IPS-18a (cell line): ENCODE data around the gene GUCA2B.

Source experiments
- H3K27ac ChIP-seq: one replicate; pipeline ENCODE4 v1.5.1; 2013; ENCODE audit warnings: low read length
- H3K27me3 ChIP-seq: one replicate; pipeline ENCODE4 v1.6.1; 2013; ENCODE audit warnings: mild to moderate bottlenecking, low read length; ENCODE audit not compliant: control insufficient read depth, insufficient read depth
- H3K36me3 ChIP-seq: one replicate; pipeline ENCODE4 v1.6.1; 2013; ENCODE audit warnings: low read depth, low read length; ENCODE audit not compliant: control insufficient read depth
- H3K4me1 ChIP-seq: one replicate; pipeline ENCODE4 v1.6.1; 2013; ENCODE audit warnings: low read depth, low read length; ENCODE audit not compliant: control insufficient read depth
- H3K4me3 ChIP-seq: one replicate; pipeline ENCODE4 v1.5.1; 2013; ENCODE audit warnings: low read length
- H3K9ac ChIP-seq: one replicate; pipeline ENCODE4 v1.6.1; 2013; ENCODE audit warnings: mild to moderate bottlenecking, low read length, moderate library complexity
- H3K9me3 ChIP-seq: one replicate; pipeline ENCODE4 v1.6.1; 2013; ENCODE audit warnings: low read depth, low read length; ENCODE audit not compliant: control insufficient read depth

The GUCA2B gene

GRCh38 chr1:42170779-42171621 is 17.8 kb downstream of the GUCA2B start:
- H3K27me3 ChIP-seq = no peaks in the 10 kb centered on the region
- no peak overlapping the region for H3K9ac ChIP-seq
- no peaks in the 10 kb centered on the region for H3K9me3 ChIP-seq
- no peak overlapping the region for H3K4me3 ChIP-seq
- H3K4me1 ChIP-seq = peaks cover 4% of the 10 kb centered on the region
- H3K27ac ChIP-seq = no peak overlapping the region
- H3K36me3 ChIP-seq = no peaks in the 10 kb centered on the region

GRCh38 chr1:42171679-42172266 is 18.6 kb downstream of the GUCA2B start:
- Histone ChIP-seq H3K4me3 (no peak overlapping the region), H3K4me1 (peaks cover 4% of the 10 kb centered on the region), H3K27me3 (no peaks in the 10 kb centered on the region), H3K36me3 (no peaks in the 10 kb centered on the region), H3K27ac (no peak overlapping the region), H3K9ac (no peak overlapping the region), H3K9me3 (no peaks in the 10 kb centered on the region)

GRCh38 chr1:42172381-42173133 is 19.3 kb downstream of the GUCA2B start:
- Histone ChIP-seq H3K4me3 (no peak overlapping the region), H3K27me3 (no peaks in the 10 kb centered on the region), H3K4me1 (peaks cover 4% of the 10 kb centered on the region), H3K9ac (no peak overlapping the region), H3K36me3 (no peaks in the 10 kb centered on the region), H3K27ac (no peak overlapping the region), H3K9me3 (no peaks in the 10 kb centered on the region)

- no peaks in the 10 kb centered on the region for H3K9me3 ChIP-seq
- H3K27ac ChIP-seq = no peak overlapping the region
- no peaks in the 10 kb centered on the region for H3K27me3 ChIP-seq
- H3K36me3 ChIP-seq = no peaks in the 10 kb centered on the region
- peaks cover 4% of the 10 kb centered on the region for H3K4me1 ChIP-seq
- H3K4me3 ChIP-seq = no peak overlapping the region
- peak overlapping the region; percentile 11 for H3K9ac ChIP-seq
These were observed 20.1 kb downstream of the GUCA2B start for GRCh38 chr1:42173155-42173933.

GRCh38 chr1:42173961-42174735 is 20.9 kb downstream of the GUCA2B start:
- peaks cover 4% of the 10 kb centered on the region for H3K4me1 ChIP-seq
- H3K27me3 ChIP-seq = no peaks in the 10 kb centered on the region
- no peak overlapping the region for H3K4me3 ChIP-seq
- H3K9ac ChIP-seq = peak overlapping the region; percentile 11
- H3K9me3 ChIP-seq = no peaks in the 10 kb centered on the region
- H3K27ac ChIP-seq = no peak overlapping the region
- H3K36me3 ChIP-seq = peaks cover 4% of the 10 kb centered on the region

GRCh38 chr1:42175314-42176054 is 22.3 kb downstream of the GUCA2B start:
- H3K27ac ChIP-seq = no peak overlapping the region

GRCh38 chr1:42176902-42177519 is 23.8 kb downstream of the GUCA2B start:
- Histone ChIP-seq H3K27me3 (no peaks in the 10 kb centered on the region), H3K36me3 (peaks cover 29% of the 10 kb centered on the region), H3K9ac (no peak overlapping the region), H3K27ac (no peak overlapping the region), H3K4me1 (peaks cover 4% of the 10 kb centered on the region), H3K9me3 (no peaks in the 10 kb centered on the region), H3K4me3 (no peak overlapping the region)

More at GRCh38 chr1:42175314-42176054, 22.3 kb downstream of the GUCA2B start:
- Histone ChIP-seq H3K4me3 (no peak overlapping the region), H3K9ac (no peak overlapping the region), H3K9me3 (no peaks in the 10 kb centered on the region), H3K27me3 (no peaks in the 10 kb centered on the region), H3K4me1 (peaks cover 4% of the 10 kb centered on the region), H3K36me3 (peaks cover 16% of the 10 kb centered on the region)

- no peak overlapping the region for H3K9ac ChIP-seq
- no peak overlapping the region for H3K27ac ChIP-seq
- H3K4me1 ChIP-seq = peaks cover 4% of the 10 kb centered on the region
- H3K9me3 ChIP-seq = no peaks in the 10 kb centered on the region
- H3K36me3 ChIP-seq = peaks cover 29% of the 10 kb centered on the region
- no peak overlapping the region for H3K4me3 ChIP-seq
- no peaks in the 10 kb centered on the region for H3K27me3 ChIP-seq
These were observed 24.4 kb downstream of the GUCA2B start for GRCh38 chr1:42177541-42177981.

GRCh38 chr1:42178249-42178648 is 25.0 kb downstream of the GUCA2B start:
- peaks cover 4% of the 10 kb centered on the region for H3K4me1 ChIP-seq
- no peak overlapping the region for H3K27ac ChIP-seq
- H3K36me3 ChIP-seq = peaks cover 29% of the 10 kb centered on the region
- H3K9me3 ChIP-seq = no peaks in the 10 kb centered on the region
- no peaks in the 10 kb centered on the region for H3K27me3 ChIP-seq
- no peak overlapping the region for H3K4me3 ChIP-seq
- no peak overlapping the region for H3K9ac ChIP-seq

GRCh38 chr1:42179275-42179674 is 26.1 kb downstream of the GUCA2B start:
- H3K9me3 ChIP-seq = no peaks in the 10 kb centered on the region
- H3K36me3 ChIP-seq = peaks cover 33% of the 10 kb centered on the region
- H3K9ac ChIP-seq = no peak overlapping the region
- no peaks in the 10 kb centered on the region for H3K27me3 ChIP-seq
- no peaks in the 10 kb centered on the region for H3K4me1 ChIP-seq
- no peak overlapping the region for H3K4me3 ChIP-seq
- no peak overlapping the region for H3K27ac ChIP-seq
